GM23338 (cell line): ENCODE results near the gene CTXN1. TPM values are rescaled to one million over a fixed set of nuclear protein-coding genes. Genes with fewer than 3 reads are reported as not detected.

Experiments used
- ATAC-seq: fragments of 200-7000 bp; cut with Tn5 transposase; 3 replicates; pipeline ENCODE4 v1.9.1; 2020
- DNase-seq: peaks from one replicate; pipeline ENCODE4 v3.0.0-alpha.2; 2015; ENCODE audit warnings: low spot score
- H2AFZ ChIP-seq: fragments of 200-600 bp; sonication (generic); 2 replicates; pipeline ENCODE4 v1.8.0; 2016; ENCODE audit warnings: antibody characterized with exemption, mild to moderate bottlenecking, moderate library complexity
- H3F3A ChIP-seq: fragments of 200-600 bp; sonication (generic); replicated peaks from 2 replicates; pipeline ENCODE4 v1.8.0; 2017; ENCODE audit warnings: antibody characterized with exemption, mixed run types, low read depth
- H3K27ac ChIP-seq: fragments of 200-600 bp; sonication (generic); 2 replicates; pipeline ENCODE4 v1.6.1; 2016; ENCODE audit warnings: low read depth
- H3K27me3 ChIP-seq: fragments of 200-600 bp; sonication (generic); 2 replicates; pipeline ENCODE4 v1.8.0; 2016; ENCODE audit warnings: mild to moderate bottlenecking, mixed run types, moderate library complexity; ENCODE audit not compliant: insufficient read depth
- H3K36me3 ChIP-seq: fragments of 200-600 bp; sonication (generic); 2 replicates; pipeline ENCODE4 v1.8.0; 2016; ENCODE audit warnings: mild to moderate bottlenecking; ENCODE audit not compliant: insufficient read depth
- H3K4me1 ChIP-seq: fragments of 200-600 bp; sonication (generic); 2 replicates; pipeline ENCODE4 v1.8.0; 2016; ENCODE audit warnings: mild to moderate bottlenecking, moderate library complexity; ENCODE audit not compliant: insufficient read depth
- H3K4me2 ChIP-seq: fragments of 200-600 bp; sonication (generic); 2 replicates; pipeline ENCODE4 v1.7.1; 2017; ENCODE audit warnings: mixed run types
- H3K4me3 ChIP-seq: fragments of 200-600 bp; sonication (generic); 2 replicates; pipeline ENCODE4 v1.6.1; 2016; ENCODE audit warnings: mixed run types
- H3K79me2 ChIP-seq: fragments of 200-600 bp; sonication (generic); replicated peaks from 2 replicates; pipeline ENCODE4 v1.8.0; 2017; ENCODE audit warnings: mild to moderate bottlenecking; ENCODE audit not compliant: insufficient read depth
- H3K9me2 ChIP-seq: fragments of 200-600 bp; sonication (generic); 2 replicates; pipeline ENCODE4 v1.8.0; 2017; ENCODE audit not compliant: insufficient read depth
- H4K20me1 ChIP-seq: fragments of 200-600 bp; sonication (generic); replicated peaks from 2 replicates; pipeline ENCODE4 v1.8.0; 2017; ENCODE audit warnings: mild to moderate bottlenecking; ENCODE audit not compliant: insufficient read depth
- H3K27ac Mint-ChIP-seq: 2 replicates; pipeline ENCODE4 v1.8.0; 2020; ENCODE audit warnings: inconsistent platforms, mild to moderate bottlenecking, moderate library complexity, mixed read lengths
- H3K27me3 Mint-ChIP-seq: 3 replicates; pipeline ENCODE4 v1.8.0; 2022; ENCODE audit warnings: low read depth, mild to moderate bottlenecking, moderate library complexity, mixed read lengths, inconsistent platforms; ENCODE audit not compliant: insufficient read depth, poor library complexity
- H3K36me3 Mint-ChIP-seq: 3 replicates; pipeline ENCODE4 v1.8.0; 2021; ENCODE audit warnings: low read depth, mild to moderate bottlenecking, inconsistent platforms, moderate library complexity, mixed read lengths
- H3K4me1 Mint-ChIP-seq: 3 replicates; pipeline ENCODE4 v1.8.0; 2020; ENCODE audit warnings: mild to moderate bottlenecking, inconsistent platforms, mixed read lengths
- H3K4me3 Mint-ChIP-seq: 3 replicates; pipeline ENCODE4 v1.8.0; 2021; ENCODE audit warnings: moderate library complexity, mild to moderate bottlenecking, inconsistent platforms, mixed read lengths
- H3K9me3 Mint-ChIP-seq: 3 replicates; pipeline ENCODE4 v1.8.0; 2020; ENCODE audit warnings: moderate library complexity, mild to moderate bottlenecking, inconsistent platforms, mixed read lengths
- CREB1 ChIP-seq: fragments of 250-450 bp; sonication (Bioruptor Pico); IDR thresholded peaks from 2 replicates; pipeline ENCODE4 v1.5.0; 2020; ENCODE audit warnings: low read depth, mild to moderate bottlenecking, moderate library complexity
- CTCF ChIP-seq, 2 experiments: fragments of 200-600 bp in 1 of 2; sonication (generic) in 1 of 2; conservative IDR thresholded peaks; 2 replicates each; pipeline versions ENCODE4 v1.5.1 to v1.6.1; 2016 to 2017; ENCODE audit warnings: antibody characterized with exemption in 2 of 2, low read depth in 2 of 2, mild to moderate bottlenecking in 2 of 2, moderate library complexity in 1 of 2
- ETS1 ChIP-seq: IDR thresholded peaks from 2 replicates; pipeline ENCODE4 v1.6.1; 2016; ENCODE audit warnings: antibody characterized with exemption
- EZH2phosphoT487 ChIP-seq: fragments of 200-600 bp; sonication (generic); IDR thresholded peaks from one replicate; pipeline ENCODE4 v1.8.1; 2018; ENCODE audit warnings: antibody characterized with exemption; ENCODE audit not compliant: unreplicated experiment
- JUNB ChIP-seq: IDR thresholded peaks from one replicate; pipeline ENCODE4 v1.6.1; 2016; ENCODE audit warnings: antibody characterized with exemption; ENCODE audit not compliant: unreplicated experiment
- NANOG ChIP-seq: IDR thresholded peaks from 2 replicates; pipeline ENCODE4 v1.6.1; 2016; ENCODE audit warnings: antibody characterized with exemption, borderline replicate concordance
- POLR2AphosphoS5 ChIP-seq: IDR thresholded peaks from 2 replicates; pipeline ENCODE4 v1.6.1; 2016; ENCODE audit warnings: antibody characterized with exemption, low read depth
- REST ChIP-seq: IDR thresholded peaks from one replicate; pipeline ENCODE4 v1.6.1; 2018; ENCODE audit warnings: antibody characterized with exemption; ENCODE audit not compliant: unreplicated experiment
- ZNF114 ChIP-seq: fragments of 250-450 bp; sonication (Bioruptor Pico); IDR thresholded peaks from 2 replicates; pipeline ENCODE4 v1.5.0; 2020; ENCODE audit warnings: mild to moderate bottlenecking, moderate library complexity
- ZNF331 ChIP-seq: fragments of 250-450 bp; sonication (Bioruptor Pico); IDR thresholded peaks from 2 replicates; pipeline ENCODE4 v1.5.0; 2020; ENCODE audit warnings: low read depth, mild to moderate bottlenecking, moderate library complexity
- ZNF462 ChIP-seq: fragments of 250-450 bp; sonication (Bioruptor Pico); IDR thresholded peaks from 2 replicates; pipeline ENCODE4 v1.5.0; 2020; ENCODE audit warnings: mild to moderate bottlenecking, moderate library complexity
- polyA plus RNA-seq: library from polyadenylated mRNA; unstranded; fragments of >200 nt; fragmentation: Nextera tagmentation; extraction: Ambion mirVana; gene quantifications from 2 replicates; pipeline ENCODE4 v1.2.1, GENCODE V29; 2016
- total RNA-seq: library from RNA; depleted of rRNA; stranded (reverse); fragments of >200 nt; shearing (Covaris generic); gene quantifications from 2 replicates; pipeline ENCODE4 v1.2.3, GENCODE V29; 2014

Gene CTXN1
- total and polyA plus RNA-seq, 2 experiments from 2014 or later, result 22.5 to 52.4 TPM

- no peaks in the 10 kb centered on the region for H3K36me3 Mint-ChIP-seq
- no peaks in the 10 kb centered on the region for H3K9me2 ChIP-seq
- H3K79me2 ChIP-seq, result no peaks in the 10 kb centered on the region
- no peak for TF ChIP-seq POLR2AphosphoS5
- no peak for TF ChIP-seq NANOG
- TF ChIP-seq ETS1, result no peak
- TF ChIP-seq ZNF331 (CRISPR knock-in tag), result no peak
- TF ChIP-seq REST, result no peak
- no peak for TF ChIP-seq JUNB
- TF ChIP-seq CREB1, result no peak
- TF ChIP-seq ZNF462 (CRISPR knock-in tag), result no peak
- no peak for TF ChIP-seq EZH2phosphoT487
- TF ChIP-seq ZNF114 (CRISPR knock-in tag), result no peak
- no peak for TF ChIP-seq CTCF (conservative IDR thresholded peaks at IDR 0.05; ENCODE audit: low read depth in 2 of 2)
- no peaks in the 10 kb centered on the region; the same call in 1 of the 2 replicates for H3K4me1 ChIP-seq
- peak overlapping the region; percentile 58; the same call in 1 of the 3 replicates for H3K4me3 Mint-ChIP-seq
- H3K9me3 Mint-ChIP-seq, result no peaks in the 10 kb centered on the region
- no peak overlapping the region for H3K27ac ChIP-seq
- H2AFZ ChIP-seq, result peak overlapping the region; percentile 98
- peak overlapping the region; percentile 89 for H3K4me2 ChIP-seq
- no peak overlapping the region for H3K27ac Mint-ChIP-seq
- H3K4me3 ChIP-seq, result peak overlapping the region; percentile 78
- no peaks in the 10 kb centered on the region for H3K36me3 ChIP-seq
- ATAC-seq, result peak; percentile 18
- peak; percentile 48 for DNase-seq
- no peaks in the 10 kb centered on the region for H4K20me1 ChIP-seq
- H3K4me1 Mint-ChIP-seq, result peaks cover 5% of the 10 kb centered on the region; the same call in 2 of the 3 replicates
- H3F3A ChIP-seq, result no peaks in the 10 kb centered on the region
- H3K27me3 Mint-ChIP-seq, result peaks cover 16% of the 10 kb centered on the region
- H3K27me3 ChIP-seq, result peaks cover 11% of the 10 kb centered on the region
These were observed 38.4 kb downstream of the CTXN1 start for GRCh38 chr19:7887408-7888144.
